ENCODE results near the gene UNC5C.

Gene UNC5C

GRCh38 chr4:95319169-95319568, 229.6 kb downstream of the UNC5C start:
- no peak for DNase-seq (ENCODE audit: low read depth)

GRCh38 chr4:95318483-95318882, 230.3 kb downstream of the UNC5C start:
- no peak for DNase-seq (ENCODE audit: low read depth)

- DNase-seq (ENCODE audit: low read depth), result no peak
Observed at GRCh38 chr4:95318044-95318443, 230.7 kb downstream of the UNC5C start.

GRCh38 chr4:95317085-95317793, 231.5 kb downstream of the UNC5C start:
- no peak for DNase-seq (ENCODE audit: low read depth)

GRCh38 chr4:95314573-95314972, 234.2 kb downstream of the UNC5C start:
- no peak for DNase-seq (ENCODE audit: low read depth)

- no peak for DNase-seq (ENCODE audit: low read depth)
Observed at GRCh38 chr4:95304898-95305297, 243.9 kb downstream of the UNC5C start.

GRCh38 chr4:95300304-95300703, 248.5 kb downstream of the UNC5C start:
- DNase-seq (ENCODE audit: low read depth), result no peak

GRCh38 chr4:95296052-95296451, 252.7 kb downstream of the UNC5C start:
- DNase-seq (ENCODE audit: low read depth), result no peak

- no peak for DNase-seq (ENCODE audit: low read depth)
Observed at GRCh38 chr4:95295157-95295556, 253.6 kb downstream of the UNC5C start.

GRCh38 chr4:95294321-95294720, 254.5 kb downstream of the UNC5C start:
- no peak for DNase-seq (ENCODE audit: low read depth)

- no peak for DNase-seq (ENCODE audit: low read depth)
Observed at GRCh38 chr4:95293014-95293413, 255.8 kb downstream of the UNC5C start.

GRCh38 chr4:95290702-95291101, 258.1 kb downstream of the UNC5C start:
- no peak for DNase-seq (ENCODE audit: low read depth)

GRCh38 chr4:95289028-95289634, 259.6 kb downstream of the UNC5C start:
- DNase-seq (ENCODE audit: low read depth), result no peak

- no peak for DNase-seq (ENCODE audit: low read depth)
Observed at GRCh38 chr4:95288552-95288951, 260.2 kb downstream of the UNC5C start.

GRCh38 chr4:95285797-95286196, 263.0 kb downstream of the UNC5C start:
- no peak for DNase-seq (ENCODE audit: low read depth)

GRCh38 chr4:95284655-95285054, 264.1 kb downstream of the UNC5C start:
- no peak for DNase-seq (ENCODE audit: low read depth)

GRCh38 chr4:95283320-95283719, 265.5 kb downstream of the UNC5C start:
- DNase-seq (ENCODE audit: low read depth), result no peak

GRCh38 chr4:95272797-95273196, 276.0 kb downstream of the UNC5C start:
- no peak for DNase-seq (ENCODE audit: low read depth)

- no peak for DNase-seq (ENCODE audit: low read depth)
Observed at GRCh38 chr4:95272036-95272435, 276.7 kb downstream of the UNC5C start.

- no peak for DNase-seq (ENCODE audit: low read depth)
Observed at GRCh38 chr4:95268819-95269565, 279.8 kb downstream of the UNC5C start.

GRCh38 chr4:95267081-95267480, 281.7 kb downstream of the UNC5C start:
- DNase-seq (ENCODE audit: low read depth), result no peak

- DNase-seq (ENCODE audit: low read depth), result no peak
Observed at GRCh38 chr4:95265814-95266740, 282.7 kb downstream of the UNC5C start.
